Osteoblast (primary cell): Measurements from ENCODE around the gene TDRD10. TPM values are rescaled to one million over a fixed set of nuclear protein-coding genes. Genes with fewer than 3 reads are reported as not detected.

Source experiments
- DNase-seq: peaks from one replicate; pipeline ENCODE4 v3.0.0; 2011; ENCODE audit warnings: low spot score, mixed read lengths; ENCODE audit not compliant: insufficient read length; ENCODE audit errors: missing footprints
- H2AFZ ChIP-seq: 2 replicates; pipeline ENCODE4 v1.6.0; 2011; ENCODE audit warnings: mild to moderate bottlenecking, low read length
- H3K27ac ChIP-seq: 2 replicates; pipeline ENCODE4 v1.5.1; 2011; ENCODE audit warnings: mild to moderate bottlenecking, low read depth, low read length, moderate library complexity
- H3K27me3 ChIP-seq: 2 replicates; pipeline ENCODE4 v1.6.0; 2012; ENCODE audit warnings: mild to moderate bottlenecking, control low read depth, inconsistent platforms, low read length, moderate library complexity; ENCODE audit not compliant: insufficient read depth
- H3K36me3 ChIP-seq: 2 replicates; pipeline ENCODE4 v1.5.1; 2011; ENCODE audit warnings: mild to moderate bottlenecking, low read length, control low read depth, moderate library complexity; ENCODE audit not compliant: insufficient read depth
- H3K4me1 ChIP-seq: 2 replicates; pipeline ENCODE4 v1.5.1; 2011; ENCODE audit warnings: mild to moderate bottlenecking, low read length, control low read depth, moderate library complexity; ENCODE audit not compliant: insufficient read depth
- H3K4me2 ChIP-seq: 2 replicates; pipeline ENCODE4 v1.6.0; 2011; ENCODE audit warnings: mild to moderate bottlenecking, low read length; ENCODE audit not compliant: insufficient read depth
- H3K4me3 ChIP-seq: fragments of 200-600 bp; sonication (generic); 3 replicates; pipeline ENCODE4 v1.5.1; 2012; ENCODE audit warnings: mild to moderate bottlenecking, low read length, inconsistent platforms; ENCODE audit not compliant: insufficient read depth
- H3K79me2 ChIP-seq: 2 replicates; pipeline ENCODE4 v1.6.0; 2012; ENCODE audit warnings: mild to moderate bottlenecking, low read length, control low read depth, inconsistent platforms; ENCODE audit not compliant: insufficient read depth
- H3K9me3 ChIP-seq: 2 replicates; pipeline ENCODE4 v1.5.1; 2011; ENCODE audit warnings: low read depth, low read length, control low read depth
- H4K20me1 ChIP-seq: 2 replicates; pipeline ENCODE4 v1.6.0; 2012; ENCODE audit warnings: mild to moderate bottlenecking, low read length, control low read depth; ENCODE audit not compliant: insufficient read depth
- total RNA-seq: library from RNA; depleted of rRNA; stranded (reverse); fragments of >200 nt; gene quantifications from 2 replicates; pipeline ENCODE4 v1.2.3, GENCODE V29; 2012
- TF ChIP-seq, protein P1 (sequence below): IDR thresholded peaks from 2 replicates; pipeline ENCODE4 v1.5.1; 2011; ENCODE audit warnings: mild to moderate bottlenecking, low read depth, low read length, moderate library complexity; ENCODE audit errors: extremely low read depth

The TDRD10 gene
- total RNA-seq, 1 donor, result not detected

DNA sequence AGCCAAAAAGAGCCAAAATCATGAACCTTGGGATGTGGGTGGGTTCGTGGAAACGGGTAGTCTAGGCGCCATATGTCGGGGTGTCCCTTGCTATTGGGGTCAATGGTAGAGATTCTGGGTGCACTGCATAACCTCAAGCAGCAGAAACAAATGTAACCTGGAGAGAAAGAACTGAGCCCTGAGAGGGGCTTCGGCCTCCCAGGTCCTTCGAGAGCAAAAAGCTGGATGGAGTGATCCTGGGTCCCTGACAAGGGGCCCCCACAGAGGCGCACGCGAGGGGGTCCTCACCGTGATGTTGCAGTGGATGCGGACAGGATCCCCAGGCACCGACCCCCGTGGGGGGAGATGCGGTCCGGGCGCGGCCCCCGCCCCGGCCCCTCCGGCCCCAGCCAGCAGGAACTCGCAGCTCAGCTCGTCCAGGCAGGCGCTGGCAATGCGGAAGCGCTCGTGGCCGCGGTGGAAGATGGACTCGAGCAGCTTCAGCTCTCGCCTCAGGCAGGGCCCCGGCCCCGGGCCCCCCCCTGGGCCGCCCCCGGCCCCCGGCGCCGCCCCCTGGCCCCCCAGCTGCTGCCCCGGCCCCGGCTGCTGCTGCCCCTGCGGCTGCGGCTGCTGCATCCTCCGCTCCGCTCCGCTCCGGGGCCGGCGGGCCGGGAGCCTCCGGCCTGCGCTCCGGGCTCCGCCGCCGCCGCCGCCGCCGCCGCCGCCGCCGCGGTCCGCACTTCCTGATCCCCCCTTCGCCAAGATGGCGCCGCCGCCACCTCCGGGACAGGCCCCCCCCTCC, 56.1 kb downstream of the TDRD10 start, which contains the start of gene UBE2Q1:
Gene UBE2Q1 (minus strand): TSS at position 724 of the 781 bp plus-strand sequence. CDS start 109 bp downstream, at position 615.
- H3K4me1 ChIP-seq, result peaks cover 26% of the 10 kb centered on the region

GRCh38 chr1:154558720-154559465, 56.9 kb downstream of the TDRD10 start:
- H3K27ac ChIP-seq, result peak overlapping the region; percentile 81
- H4K20me1 ChIP-seq, result peaks cover 28% of the 10 kb centered on the region
- peaks cover 20% of the 10 kb centered on the region for H3K36me3 ChIP-seq
- peak overlapping the region; percentile 84 for H3K4me3 ChIP-seq
- H2AFZ ChIP-seq, result peak overlapping the region; percentile 87
- peaks cover 37% of the 10 kb centered on the region for H3K79me2 ChIP-seq
- DNase-seq, result peak; percentile 99
- H3K4me2 ChIP-seq, result peak overlapping the region; percentile 89
- H3K9me3 ChIP-seq, result no peaks in the 10 kb centered on the region
- TF ChIP-seq, protein P1, sequence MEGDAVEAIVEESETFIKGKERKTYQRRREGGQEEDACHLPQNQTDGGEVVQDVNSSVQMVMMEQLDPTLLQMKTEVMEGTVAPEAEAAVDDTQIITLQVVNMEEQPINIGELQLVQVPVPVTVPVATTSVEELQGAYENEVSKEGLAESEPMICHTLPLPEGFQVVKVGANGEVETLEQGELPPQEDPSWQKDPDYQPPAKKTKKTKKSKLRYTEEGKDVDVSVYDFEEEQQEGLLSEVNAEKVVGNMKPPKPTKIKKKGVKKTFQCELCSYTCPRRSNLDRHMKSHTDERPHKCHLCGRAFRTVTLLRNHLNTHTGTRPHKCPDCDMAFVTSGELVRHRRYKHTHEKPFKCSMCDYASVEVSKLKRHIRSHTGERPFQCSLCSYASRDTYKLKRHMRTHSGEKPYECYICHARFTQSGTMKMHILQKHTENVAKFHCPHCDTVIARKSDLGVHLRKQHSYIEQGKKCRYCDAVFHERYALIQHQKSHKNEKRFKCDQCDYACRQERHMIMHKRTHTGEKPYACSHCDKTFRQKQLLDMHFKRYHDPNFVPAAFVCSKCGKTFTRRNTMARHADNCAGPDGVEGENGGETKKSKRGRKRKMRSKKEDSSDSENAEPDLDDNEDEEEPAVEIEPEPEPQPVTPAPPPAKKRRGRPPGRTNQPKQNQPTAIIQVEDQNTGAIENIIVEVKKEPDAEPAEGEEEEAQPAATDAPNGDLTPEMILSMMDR, result no peak
- H3K27me3 ChIP-seq, result no peaks in the 10 kb centered on the region
- peaks cover 26% of the 10 kb centered on the region for H3K4me1 ChIP-seq

More for the DNA sequence above, 56.1 kb downstream of the TDRD10 start, which contains the start of gene UBE2Q1:
- peak within 1 kb of the TSS; percentile 81 for H3K27ac ChIP-seq
- H3K36me3 ChIP-seq, result peaks cover 28% of the 10 kb centered on the region
- H3K4me3 ChIP-seq, result peak within 1 kb of the TSS; percentile 84
- TF ChIP-seq, protein P1, result no peak
- no peaks in the 10 kb centered on the region for H3K27me3 ChIP-seq
- no peaks in the 10 kb centered on the region for H3K9me3 ChIP-seq
- H2AFZ ChIP-seq, result peak within 1 kb of the TSS; percentile 87
- peak; percentile 85 for DNase-seq
- peak within 1 kb of the TSS; percentile 99 for H3K4me2 ChIP-seq
- peaks cover 28% of the 10 kb centered on the region for H4K20me1 ChIP-seq
- H3K79me2 ChIP-seq, result peaks cover 37% of the 10 kb centered on the region

GRCh38 chr1:154559466-154560044, 57.5 kb downstream of the TDRD10 start:
- Histone ChIP-seq H3K27me3 (no peaks in the 10 kb centered on the region), H3K4me1 (peaks cover 26% of the 10 kb centered on the region), H3K4me3 (peak overlapping the region; percentile 84), H3K27ac (peak overlapping the region; percentile 81), H3K9me3 (no peaks in the 10 kb centered on the region), H2AFZ (peak overlapping the region; percentile 87), H3K4me2 (peak overlapping the region; percentile 89), H3K36me3 (peaks cover 13% of the 10 kb centered on the region), H3K79me2 (peaks cover 34% of the 10 kb centered on the region), H4K20me1 (peaks cover 27% of the 10 kb centered on the region)
- TF ChIP-seq, protein P1, result peak; percentile 99
- peak; percentile 96 for DNase-seq
